HG03097 (cell line): Measurements from ENCODE around the gene ERCC4.
"Not testable (repeated sequence)": the region's sequence is repeated elsewhere in the genome, so short reads cannot be mapped to it uniquely, and the experiment has no call there.

Source experiments
- ATAC-seq: cut with Tn5 transposase; IDR thresholded peaks from one replicate; pipeline ENCODE4 v1.9.1; 2021; ENCODE audit not compliant: unreplicated experiment, low FRiP score

ERCC4 gene

DNA sequence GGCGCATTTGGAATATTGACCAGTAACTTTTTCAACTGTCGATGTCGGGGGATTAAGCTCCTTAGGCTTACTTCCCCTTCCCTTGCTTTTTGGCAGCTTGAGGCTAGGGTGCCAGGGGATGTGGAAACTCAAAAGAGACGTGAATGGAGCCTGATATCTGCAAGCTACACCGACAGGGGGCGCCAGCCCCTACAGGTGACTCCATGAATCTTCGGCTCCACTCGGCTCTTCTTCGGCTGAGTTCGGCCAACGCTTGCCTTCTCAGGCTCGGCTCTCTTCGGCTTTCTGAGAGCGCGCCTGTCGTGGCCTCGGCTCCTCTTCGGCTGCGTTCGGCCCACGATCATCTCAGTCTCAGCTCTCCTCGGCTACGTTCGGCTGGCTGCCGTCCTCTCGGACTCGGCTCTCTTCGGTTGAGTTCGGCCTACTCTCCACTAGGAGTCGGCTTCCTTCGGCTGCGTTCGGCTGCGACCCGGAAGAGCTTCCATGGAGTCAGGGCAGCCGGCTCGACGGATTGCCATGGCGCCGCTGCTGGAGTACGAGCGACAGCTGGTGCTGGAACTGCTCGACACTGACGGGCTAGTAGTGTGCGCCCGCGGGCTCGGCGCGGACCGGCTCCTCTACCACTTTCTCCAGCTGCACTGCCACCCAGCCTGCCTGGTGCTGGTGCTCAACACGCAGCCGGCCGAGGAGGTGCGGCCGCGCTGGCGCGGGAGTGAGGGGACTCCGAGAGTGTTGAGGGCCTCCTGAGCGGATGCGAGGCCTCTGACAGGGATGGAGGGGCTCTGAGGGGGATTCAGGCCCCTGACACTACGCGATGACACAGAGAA, at the start of gene ERCC4:
TSS of gene ERCC4 (plus strand) at position 472 of the 827 bp plus-strand sequence. CDS start at position 484, 12 bp downstream.
- ATAC-seq, result peak; percentile 98

DNA sequence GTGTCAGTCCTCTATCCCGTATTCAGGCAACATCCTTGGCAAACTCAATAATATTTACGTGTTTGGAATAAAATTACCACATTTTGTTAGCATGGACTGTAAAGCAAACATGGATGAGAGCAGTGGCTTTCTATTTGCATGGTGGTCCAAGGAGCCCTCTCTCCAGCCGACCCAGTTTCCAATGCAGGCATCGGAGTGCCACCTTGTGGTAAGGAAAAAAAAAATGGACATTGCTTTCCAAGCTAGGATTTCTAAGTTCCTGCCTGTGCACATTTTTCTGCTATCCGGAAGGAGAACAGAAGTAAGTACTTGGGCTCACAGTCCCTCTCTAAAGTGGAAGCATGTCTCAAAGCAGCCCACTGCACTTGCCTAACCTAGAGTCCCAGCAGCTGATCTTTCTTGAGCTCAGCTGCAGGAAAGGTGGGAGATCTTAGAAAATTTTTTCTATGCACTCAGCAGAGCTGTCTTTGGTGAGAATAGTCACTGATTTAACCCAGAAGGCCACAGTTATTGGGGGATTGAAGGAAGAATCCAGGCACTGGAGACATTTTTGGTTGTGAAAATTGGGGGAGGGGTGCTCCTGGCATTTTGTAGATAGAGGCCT, 46.0 kb upstream of the ERCC4 start:
- ATAC-seq, result no peak

- no peak for ATAC-seq
Observed at GRCh38 chr16:13875614-13876284, 44.2 kb upstream of the ERCC4 start.

GRCh38 chr16:13883276-13883675, 36.7 kb upstream of the ERCC4 start:
- no peak for ATAC-seq

GRCh38 chr16:13883881-13884280, 36.1 kb upstream of the ERCC4 start:
- ATAC-seq, result no peak

GRCh38 chr16:13885700-13886099, 34.3 kb upstream of the ERCC4 start:
- ATAC-seq, result no peak

- ATAC-seq, result no peak
Observed at GRCh38 chr16:13886608-13887007, 33.3 kb upstream of the ERCC4 start.

DNA sequence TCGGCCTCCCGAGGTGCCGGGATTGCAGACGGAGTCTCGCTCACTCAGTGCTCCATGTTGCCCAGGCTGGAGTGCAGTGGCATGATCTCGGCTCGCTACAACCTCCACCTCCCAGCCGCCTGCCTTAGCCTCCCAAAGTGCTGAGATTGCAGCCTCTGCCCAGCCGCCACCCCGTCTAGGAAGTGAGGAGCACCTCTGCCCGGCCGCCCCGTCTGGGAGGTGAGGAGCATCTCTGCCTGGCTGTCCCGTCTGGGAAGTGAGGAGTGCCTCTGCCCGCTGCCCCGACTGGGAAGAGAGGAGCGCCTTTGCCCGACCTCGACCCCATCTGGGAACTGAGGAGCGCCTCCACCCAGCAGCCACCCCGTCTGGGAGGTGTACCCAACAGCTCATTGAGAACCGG, 30.6 kb upstream of the ERCC4 start:
- not testable (repeated sequence) for ATAC-seq

DNA sequence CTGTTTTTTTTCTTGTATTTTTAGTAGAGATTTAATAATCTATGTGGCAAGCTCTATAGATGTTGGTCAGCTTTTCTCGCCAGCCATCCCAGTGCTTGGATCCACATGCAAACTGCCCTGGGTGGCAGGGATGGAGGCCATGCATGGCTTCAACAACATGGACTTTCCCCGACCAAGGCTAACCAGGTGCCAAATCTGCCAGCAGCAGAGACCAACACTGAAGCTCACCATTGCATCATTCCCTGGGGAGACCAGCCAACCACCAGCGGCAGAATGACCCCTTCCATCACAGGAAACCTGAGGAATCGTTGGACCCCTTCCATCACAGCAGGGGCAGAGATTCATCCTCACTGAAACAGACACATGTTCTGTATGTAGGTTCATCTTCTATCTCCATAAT, 27.7 kb upstream of the ERCC4 start:
- ATAC-seq, result no peak

DNA sequence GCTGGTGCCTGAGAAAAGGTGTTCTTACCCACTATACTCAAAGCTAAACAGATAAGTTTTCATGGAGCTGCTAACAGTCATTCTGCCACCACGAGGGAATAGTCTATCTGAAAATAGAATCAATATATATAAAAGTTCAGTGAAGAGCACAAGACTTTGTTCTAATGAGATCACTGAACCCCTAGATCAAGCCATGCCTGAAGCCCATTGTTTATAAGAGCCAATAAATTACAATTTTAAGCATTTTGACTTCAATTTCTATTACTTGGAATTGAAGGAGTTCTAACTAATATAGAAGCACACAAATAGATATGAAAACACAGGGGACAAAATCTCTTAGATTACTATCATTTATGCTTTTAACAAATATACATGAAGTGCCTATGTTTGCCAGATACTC, 24.4 kb upstream of the ERCC4 start:
- no peak for ATAC-seq

GRCh38 chr16:13896543-13897182, 23.3 kb upstream of the ERCC4 start:
- no peak for ATAC-seq

- no peak for ATAC-seq
Observed at GRCh38 chr16:13897806-13898205, 22.1 kb upstream of the ERCC4 start.

DNA sequence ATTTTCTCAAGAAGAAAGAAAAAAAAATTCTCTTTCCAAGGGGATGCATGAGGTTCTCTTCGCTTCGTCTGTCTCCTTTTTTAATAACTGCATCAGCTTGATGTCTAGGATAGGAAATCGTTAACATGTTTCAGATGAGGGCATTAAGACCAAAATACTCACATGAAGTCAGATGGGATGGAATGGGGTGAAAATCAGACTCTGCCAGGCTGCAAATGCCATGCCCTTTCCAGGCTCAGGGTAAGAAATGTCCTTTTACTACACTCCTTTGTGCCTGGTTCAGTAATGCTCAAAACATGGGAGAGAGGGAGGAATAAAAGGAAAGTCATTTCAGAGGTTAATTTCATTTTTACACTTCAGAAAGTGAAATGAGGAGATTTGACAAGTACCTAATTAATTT, 21.7 kb upstream of the ERCC4 start:
- no peak for ATAC-seq

DNA sequence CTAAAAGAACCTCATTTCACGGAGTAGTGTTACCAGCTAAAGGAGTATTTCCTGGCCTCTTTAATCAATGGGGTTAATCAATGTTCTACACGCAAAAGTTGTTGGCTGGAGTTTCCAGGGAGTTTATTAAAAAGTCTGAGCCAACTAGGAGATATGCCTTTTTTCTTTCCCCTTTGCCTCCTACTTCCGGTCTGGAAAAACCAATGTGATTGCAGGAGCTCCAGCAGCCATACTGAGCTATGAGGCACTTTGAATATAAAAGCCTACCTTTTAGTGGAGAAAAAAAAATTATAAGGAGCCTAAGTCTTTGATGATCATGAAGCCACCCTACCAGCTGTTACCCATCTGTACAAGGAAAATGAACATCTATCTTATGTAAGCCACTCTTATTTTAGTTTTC, 17.9 kb upstream of the ERCC4 start:
- ATAC-seq, result no peak

DNA sequence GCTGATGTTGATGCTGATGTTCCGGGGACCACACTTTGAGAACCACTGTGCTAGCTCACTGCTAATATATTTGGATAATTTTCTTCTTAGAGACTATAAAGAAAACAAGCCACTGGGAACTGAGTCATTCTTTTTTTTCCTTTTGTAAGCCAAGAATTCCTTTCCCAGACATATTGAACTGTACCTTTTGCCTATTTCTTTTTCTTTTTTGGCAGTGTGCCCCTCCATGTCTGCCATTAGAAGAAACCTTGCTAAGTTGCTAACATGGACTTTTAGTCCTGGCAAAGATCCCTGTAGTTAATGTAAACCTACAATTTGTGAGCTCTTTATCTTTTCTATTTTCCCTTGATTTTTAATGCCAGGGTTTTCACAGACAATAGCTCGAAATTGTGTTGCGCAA, 17.3 kb upstream of the ERCC4 start:
- no peak for ATAC-seq

DNA sequence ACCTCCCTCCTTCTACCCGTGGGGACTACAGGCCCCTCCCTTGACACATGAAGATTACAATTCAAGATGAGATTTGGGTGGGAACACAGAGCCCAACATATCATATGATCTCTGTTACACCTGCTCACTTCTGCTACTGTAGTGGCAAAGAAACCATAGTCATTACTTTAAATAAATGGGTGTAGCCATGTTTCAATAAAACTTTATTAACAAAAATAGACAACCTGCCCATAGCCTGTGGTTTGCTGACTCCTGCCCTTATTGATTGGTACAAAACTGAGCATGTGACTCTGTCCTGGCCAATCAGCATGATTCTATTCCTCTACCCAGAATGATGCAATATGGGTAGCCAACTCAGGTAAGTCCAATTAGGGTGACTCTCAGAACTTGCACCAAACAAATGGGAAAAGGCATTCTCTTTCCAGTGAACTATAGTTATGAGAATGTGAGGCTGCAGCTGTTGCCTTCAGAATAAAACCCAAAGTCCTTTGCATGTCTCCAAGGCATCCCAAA, 15.7 kb upstream of the ERCC4 start:
- ATAC-seq, result no peak

GRCh38 chr16:13904822-13905221, 15.1 kb upstream of the ERCC4 start:
- ATAC-seq, result not testable (repeated sequence)

DNA sequence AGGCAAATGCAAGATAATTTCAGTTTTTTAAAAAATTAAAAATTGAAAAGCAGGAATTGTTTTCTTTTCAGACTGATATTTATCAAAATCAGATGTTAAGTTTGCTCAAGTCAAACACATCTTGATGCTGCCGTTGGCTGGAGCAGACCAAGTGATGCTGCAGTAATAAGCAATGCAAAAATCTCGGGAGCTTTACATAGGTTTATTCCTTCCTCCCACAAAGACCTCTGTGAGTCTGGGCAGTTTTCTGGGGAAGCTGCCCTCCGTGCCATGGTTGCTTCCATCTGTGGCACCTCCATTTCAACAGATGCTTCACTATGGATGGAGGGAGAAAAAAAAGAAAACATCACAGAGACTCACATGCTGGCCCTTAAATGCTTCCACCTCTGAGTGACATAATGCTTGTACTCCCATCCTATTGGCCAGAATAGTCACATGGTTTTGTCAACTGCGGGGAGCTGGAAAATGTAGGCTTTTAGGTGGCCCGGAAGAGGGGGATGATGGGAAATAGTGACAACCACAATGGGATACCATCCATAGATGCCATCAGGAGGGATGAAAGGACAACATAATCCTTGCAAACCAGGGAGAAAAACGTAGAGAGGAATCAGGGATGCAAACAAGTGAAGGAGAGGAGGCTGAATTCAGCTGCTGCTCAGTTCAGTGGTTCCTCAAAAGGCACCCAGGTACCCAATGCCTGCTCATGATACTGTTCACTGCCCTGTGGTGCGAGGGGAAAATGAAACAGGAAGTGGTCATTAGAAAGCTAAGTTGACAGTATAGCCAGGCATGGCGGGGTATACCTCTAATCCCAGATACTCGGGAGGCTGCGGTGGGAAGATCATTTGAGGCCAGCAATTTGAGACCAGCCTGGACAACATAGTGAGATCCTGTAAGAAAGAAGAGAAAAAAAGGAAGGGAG, 13.5 kb upstream of the ERCC4 start:
- no peak for ATAC-seq

- ATAC-seq, result no peak
Observed at GRCh38 chr16:13907431-13907830, 12.5 kb upstream of the ERCC4 start.

DNA sequence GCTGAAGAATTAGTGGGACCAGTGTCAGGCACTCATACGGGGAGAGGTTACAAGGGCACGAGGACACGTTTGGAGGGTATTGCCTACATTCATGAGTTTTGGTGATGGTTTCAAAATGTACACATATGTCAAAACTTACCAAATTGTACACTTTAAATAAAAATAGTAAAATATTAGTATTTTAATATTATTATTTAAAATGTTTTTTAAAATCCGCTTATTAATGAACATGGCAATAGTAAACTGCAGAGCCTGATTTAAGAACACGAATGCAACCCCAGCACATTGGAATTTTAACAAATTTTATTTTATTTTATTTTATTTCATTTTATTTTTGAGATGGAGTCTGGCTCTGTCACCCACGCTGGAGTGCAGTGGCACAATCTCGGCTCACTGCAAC, 10.9 kb upstream of the ERCC4 start:
- no peak for ATAC-seq
